Measurements from ENCODE around the gene S100A8. TPM values are rescaled to one million over a fixed set of nuclear protein-coding genes. Genes with fewer than 3 reads are reported as not detected.

Gene S100A8
- polyA plus RNA-seq, 3 donors, result 4,193 to 30,135 (median 27,689) TPM

GRCh38 chr1:153343040-153343681 lies 47.7 kb downstream of the S100A8 start:
- Histone ChIP-seq H3K4me3 (replicated peaks in 1 of 3; ENCODE audit: low read depth in 2 of 3, low read length in 3 of 3) (no peak overlapping the region), H2AFZ (ENCODE audit: insufficient read depth, low read depth, low read length, poor library complexity, severe bottlenecking) (no peak overlapping the region), H3K9ac (ENCODE audit: insufficient read depth, low read length, poor library complexity, severe bottlenecking) (no peak overlapping the region), H3K27me3 (ENCODE audit: control insufficient read depth in 2 of 2, insufficient read depth in 2 of 2, low read length in 2 of 2) (no peaks in the 10 kb centered on the region), H3K9me3 (replicated peaks in 1 of 2; ENCODE audit: control insufficient read depth in 1 of 2, insufficient read depth in 1 of 2, low read length in 2 of 2) (no peaks in the 10 kb centered on the region), H3K36me3 (replicated peaks in 1 of 2; ENCODE audit: control insufficient read depth in 1 of 2, insufficient read depth in 2 of 2, low read length in 2 of 2) (no peaks in the 10 kb centered on the region), H3K4me2 (replicated peaks; ENCODE audit: extremely low read depth, low read length, poor library complexity, severe bottlenecking) (no peak overlapping the region), H3K27ac (ENCODE audit: low read depth in 1 of 2, low read length in 2 of 2) (no peak overlapping the region), H4K20me1 (ENCODE audit: insufficient read depth, low read length) (no peaks in the 10 kb centered on the region), H3K79me2 (ENCODE audit: insufficient read depth, low read length) (no peaks in the 10 kb centered on the region), H3K4me1 (ENCODE audit: control insufficient read depth in 1 of 2, insufficient read depth in 2 of 2, low read length in 2 of 2) (peaks cover 29 to 36% of the 10 kb centered on the region in 2 donors)
- TF ChIP-seq, protein P1, sequence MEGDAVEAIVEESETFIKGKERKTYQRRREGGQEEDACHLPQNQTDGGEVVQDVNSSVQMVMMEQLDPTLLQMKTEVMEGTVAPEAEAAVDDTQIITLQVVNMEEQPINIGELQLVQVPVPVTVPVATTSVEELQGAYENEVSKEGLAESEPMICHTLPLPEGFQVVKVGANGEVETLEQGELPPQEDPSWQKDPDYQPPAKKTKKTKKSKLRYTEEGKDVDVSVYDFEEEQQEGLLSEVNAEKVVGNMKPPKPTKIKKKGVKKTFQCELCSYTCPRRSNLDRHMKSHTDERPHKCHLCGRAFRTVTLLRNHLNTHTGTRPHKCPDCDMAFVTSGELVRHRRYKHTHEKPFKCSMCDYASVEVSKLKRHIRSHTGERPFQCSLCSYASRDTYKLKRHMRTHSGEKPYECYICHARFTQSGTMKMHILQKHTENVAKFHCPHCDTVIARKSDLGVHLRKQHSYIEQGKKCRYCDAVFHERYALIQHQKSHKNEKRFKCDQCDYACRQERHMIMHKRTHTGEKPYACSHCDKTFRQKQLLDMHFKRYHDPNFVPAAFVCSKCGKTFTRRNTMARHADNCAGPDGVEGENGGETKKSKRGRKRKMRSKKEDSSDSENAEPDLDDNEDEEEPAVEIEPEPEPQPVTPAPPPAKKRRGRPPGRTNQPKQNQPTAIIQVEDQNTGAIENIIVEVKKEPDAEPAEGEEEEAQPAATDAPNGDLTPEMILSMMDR (IDR thresholded peaks at IDR 0.05), result no peak
- Mint-ChIP-seq H3K4me3 (no peak overlapping the region), H3K27ac (peak overlapping the region in 1 of 7 donors; percentile 67), H3K9me3 (peaks cover 0 to 2% (median 0%) of the 10 kb centered on the region in 7 donors), H3K4me1 (peaks cover 51% of the 10 kb centered on the region), H3K27me3 (ENCODE audit: low read depth in 3 of 3) (peaks cover 8 to 10% (median 10%) of the 10 kb centered on the region in 3 donors), H3K36me3 (no peaks in the 10 kb centered on the region)
- DNase-seq, result no peak
- intact Hi-C loops (cut with micrococcal nuclease), result no loop called here
- 44% methylated on average over 5 of the region's 5 CpGs for WGBS (ENCODE audit: insufficient coverage)

- Histone ChIP-seq H3K27ac (ENCODE audit: low read depth in 1 of 2, low read length in 2 of 2) (no peak overlapping the region), H3K4me2 (replicated peaks; ENCODE audit: extremely low read depth, low read length, poor library complexity, severe bottlenecking) (no peak overlapping the region), H3K79me2 (ENCODE audit: insufficient read depth, low read length) (no peaks in the 10 kb centered on the region), H3K4me3 (replicated peaks in 1 of 3; ENCODE audit: low read depth in 2 of 3, low read length in 3 of 3) (no peak overlapping the region), H3K9me3 (replicated peaks in 1 of 2; ENCODE audit: control insufficient read depth in 1 of 2, insufficient read depth in 1 of 2, low read length in 2 of 2) (no peaks in the 10 kb centered on the region), H3K27me3 (ENCODE audit: control insufficient read depth in 2 of 2, insufficient read depth in 2 of 2, low read length in 2 of 2) (no peaks in the 10 kb centered on the region), H3K4me1 (ENCODE audit: control insufficient read depth in 1 of 2, insufficient read depth in 2 of 2, low read length in 2 of 2) (peaks cover 29 to 36% of the 10 kb centered on the region in 2 donors), H3K36me3 (replicated peaks in 1 of 2; ENCODE audit: control insufficient read depth in 1 of 2, insufficient read depth in 2 of 2, low read length in 2 of 2) (no peaks in the 10 kb centered on the region), H3K9ac (ENCODE audit: insufficient read depth, low read length, poor library complexity, severe bottlenecking) (no peak overlapping the region), H2AFZ (ENCODE audit: insufficient read depth, low read depth, low read length, poor library complexity, severe bottlenecking) (no peak overlapping the region), H4K20me1 (ENCODE audit: insufficient read depth, low read length) (no peaks in the 10 kb centered on the region)
- WGBS (ENCODE audit: insufficient coverage), result 100% methylated on average over 1 of the region's 3 CpGs
- Mint-ChIP-seq H3K27me3 (ENCODE audit: low read depth in 3 of 3) (peaks cover 3 to 12% (median 6%) of the 10 kb centered on the region in 3 donors), H3K36me3 (no peaks in the 10 kb centered on the region), H3K27ac (peak overlapping the region in 1 of 7 donors; percentile 43), H3K4me1 (peaks cover 51% of the 10 kb centered on the region), H3K9me3 (peaks cover 0 to 3% (median 0%) of the 10 kb centered on the region in 7 donors), H3K4me3 (no peak overlapping the region)
- TF ChIP-seq, protein P1 (IDR thresholded peaks at IDR 0.05), result no peak
- intact Hi-C loops (cut with micrococcal nuclease), result no loop called here
- DNase-seq, result no peak
Measured at GRCh38 chr1:153342178-153342577, 48.7 kb downstream of the S100A8 start.

All from CD14-positive monocyte (primary cell).